Ishikawa (cell line): ENCODE measurements around the gene EEA1.

Experiments
- CEBPB ChIP-seq: IDR thresholded peaks from 2 replicates; pipeline ENCODE4 v1.6.1; 2012
- EGR1 ChIP-seq: IDR thresholded peaks from 2 replicates; pipeline ENCODE4 v1.6.1; 2012
- EP300 ChIP-seq: IDR thresholded peaks from 2 replicates; pipeline ENCODE4 v1.6.1; 2012; ENCODE audit warnings: borderline replicate concordance
- FOXM1 ChIP-seq: IDR thresholded peaks from 2 replicates; pipeline ENCODE4 v1.6.1; 2012; ENCODE audit warnings: low read depth, borderline replicate concordance
- MAX ChIP-seq: IDR thresholded peaks from 2 replicates; pipeline ENCODE4 v1.6.1; 2012
- NFIC ChIP-seq: IDR thresholded peaks from 2 replicates; pipeline ENCODE4 v1.6.1; 2012
- RAD21 ChIP-seq: IDR thresholded peaks from 2 replicates; pipeline ENCODE4 v1.6.1; 2012; ENCODE audit warnings: low read depth
- REST ChIP-seq: IDR thresholded peaks from 2 replicates; pipeline ENCODE4 v1.6.1; 2012; ENCODE audit warnings: low read depth, mild to moderate bottlenecking
- TAF1 ChIP-seq: IDR thresholded peaks from 2 replicates; pipeline ENCODE4 v1.6.1; 2012; ENCODE audit warnings: low read depth, mild to moderate bottlenecking
- TCF12 ChIP-seq: IDR thresholded peaks from 2 replicates; pipeline ENCODE4 v1.6.1; 2012; ENCODE audit warnings: low read depth
- TEAD4 ChIP-seq: IDR thresholded peaks from 2 replicates; pipeline ENCODE4 v1.6.1; 2012
- USF1 ChIP-seq: IDR thresholded peaks from 2 replicates; pipeline ENCODE4 v1.6.1; 2012
- YY1 ChIP-seq: IDR thresholded peaks from 2 replicates; pipeline ENCODE4 v1.6.1; 2012; ENCODE audit warnings: low read depth

- no peak for TF ChIP-seq EP300
- TF ChIP-seq CEBPB = no peak
- TF ChIP-seq RAD21 = no peak
- TF ChIP-seq USF1 = no peak
- TF ChIP-seq TCF12 = no peak
- TF ChIP-seq TAF1 = no peak
- no peak for TF ChIP-seq MAX
- no peak for TF ChIP-seq FOXM1
- TF ChIP-seq TEAD4 = no peak
- TF ChIP-seq YY1 = no peak
- TF ChIP-seq REST = no peak
- TF ChIP-seq EGR1 = no peak
- TF ChIP-seq NFIC = no peak
These were observed 192.5 kb downstream of the EEA1 start for GRCh38 chr12:92736605-92737004.
